Keratinocyte (primary cell): ENCODE results near the gene ARPC4. TPM values are rescaled to one million over a fixed set of nuclear protein-coding genes. Genes with fewer than 3 reads are reported as not detected.
A peak's percentile ranks its signal among the peaks of the same experiment; 100 is the strongest.

Experiments
- DNase-seq: peaks from one replicate; pipeline ENCODE4 v3.0.0-alpha.2; 2011; ENCODE audit warnings: low read depth, missing footprints, low spot score
- FAIRE-seq: peaks from 2 replicates; lab custom pipeline; 2011; peaks lifted over from hg19 to GRCh38; lab: Jason Lieb, UNC
- H2AFZ ChIP-seq: 2 replicates; pipeline ENCODE4 v1.6.0; 2012; ENCODE audit warnings: low read length, control low read depth, inconsistent platforms; ENCODE audit not compliant: control insufficient read depth
- H3K27ac ChIP-seq: 2 replicates; pipeline ENCODE4 v1.5.1; 2011; ENCODE audit warnings: low read length; ENCODE audit not compliant: control insufficient read depth, insufficient read depth
- H3K27me3 ChIP-seq: 3 replicates; pipeline ENCODE4 v1.6.0; 2011; ENCODE audit warnings: low read length; ENCODE audit not compliant: control insufficient read depth, insufficient read depth; ENCODE audit errors: extremely low read depth
- H3K36me3 ChIP-seq, 2 experiments: 2 replicates in 1 of 2; 3 replicates in 1 of 2; pipeline ENCODE4 v1.5.1; 2011; ENCODE audit warnings: low read length in 2 of 2, mild to moderate bottlenecking in 1 of 2; ENCODE audit not compliant: control insufficient read depth in 2 of 2, insufficient read depth in 2 of 2; ENCODE audit errors: extremely low read depth in 1 of 2
- H3K4me1 ChIP-seq: 3 replicates; pipeline ENCODE4 v1.5.1; 2011; ENCODE audit warnings: low read length; ENCODE audit not compliant: control insufficient read depth, insufficient read depth; ENCODE audit errors: extremely low read depth
- H3K4me2 ChIP-seq: 3 replicates; pipeline ENCODE4 v1.6.0; 2011; ENCODE audit warnings: low read depth, low read length; ENCODE audit not compliant: control insufficient read depth, insufficient read depth; ENCODE audit errors: extremely low read depth
- H3K4me3 ChIP-seq, 3 experiments: fragments of 200-600 bp in 1 of 3; sonication (generic) in 1 of 3; 2 replicates in 2 of 3; 3 replicates in 1 of 3; pipeline ENCODE4 v1.5.1; 2011 to 2016; ENCODE audit warnings: low read length in 3 of 3, mild to moderate bottlenecking in 3 of 3, control low read depth in 2 of 3, inconsistent platforms in 1 of 3, low read depth in 1 of 3, mixed read lengths in 1 of 3, mixed run types in 1 of 3, moderate library complexity in 1 of 3; ENCODE audit not compliant: control insufficient read depth in 2 of 3, insufficient read depth in 2 of 3; ENCODE audit errors: extremely low read depth in 1 of 3
- H3K79me2 ChIP-seq: 2 replicates; pipeline ENCODE4 v1.6.0; 2012; ENCODE audit warnings: low read length; ENCODE audit not compliant: control insufficient read depth, insufficient read depth
- H3K9ac ChIP-seq: 3 replicates; pipeline ENCODE4 v1.6.0; 2011; ENCODE audit warnings: low read length; ENCODE audit not compliant: control insufficient read depth, insufficient read depth; ENCODE audit errors: extremely low read depth
- H3K9me1 ChIP-seq: 3 replicates; pipeline ENCODE4 v1.6.0; 2011; ENCODE audit warnings: low read length; ENCODE audit not compliant: control insufficient read depth, insufficient read depth; ENCODE audit errors: extremely low read depth
- H3K9me3 ChIP-seq: 2 replicates; pipeline ENCODE4 v1.5.1; 2012; ENCODE audit warnings: low read depth, low read length; ENCODE audit not compliant: control insufficient read depth
- H4K20me1 ChIP-seq: 3 replicates; pipeline ENCODE4 v1.6.0; 2011; ENCODE audit warnings: low read length; ENCODE audit not compliant: control insufficient read depth, insufficient read depth; ENCODE audit errors: extremely low read depth
- EZH2 ChIP-seq: IDR thresholded peaks from one replicate; pipeline ENCODE4 v1.6.1; 2012; ENCODE audit warnings: inconsistent platforms, mild to moderate bottlenecking, low read length, moderate library complexity
- dilution Hi-C: fragments of 300-500 bp; cut with MboI; formaldehyde crosslinking; loops from one replicate; pipeline ENCODE4 v1.7.0; 2020; ENCODE audit warnings: low sequenced_read_pairs; ENCODE audit not compliant: extremely low pct_ligation_motif_present
- polyA plus RNA-seq, 5 experiments: library from polyadenylated mRNA; depleted of rRNA in 3 of 5; stranded (reverse) in 3 of 5; stranded (forward) in 1 of 5; unstranded in 1 of 5; fragments of >200 nt; gene quantifications; 1 replicate in 1 of 5; 2 replicates in 3 of 5; 3 replicates in 1 of 5; pipeline versions ENCODE4 v1.2.1 to v1.2.3, GENCODE V29; 2011 to 2012; ENCODE audit warnings: missing spikeins in 2 of 5, low read depth in 1 of 5, low replicate concordance in 1 of 5
- TF ChIP-seq, protein P1 (sequence below), 3 experiments: IDR thresholded peaks in 1 of 3; conservative IDR thresholded peaks in 1 of 3; optimal IDR thresholded peaks in 1 of 3; 2 replicates in 2 of 3; 3 replicates in 1 of 3; pipeline versions ENCODE3 to v1.5.1; 2011; ENCODE audit warnings: low read length in 3 of 3, mild to moderate bottlenecking in 3 of 3, moderate library complexity in 2 of 3, control low read depth in 1 of 3, inconsistent platforms in 1 of 3; ENCODE audit not compliant: insufficient read depth in 2 of 3; ENCODE audit errors: extremely low read depth in 1 of 3

Gene ARPC4
- polyA plus RNA-seq, 1 donor (not counting 4 experiments of a cell fraction or from before 2014, with no cell fraction given) = 173 TPM

DNA sequence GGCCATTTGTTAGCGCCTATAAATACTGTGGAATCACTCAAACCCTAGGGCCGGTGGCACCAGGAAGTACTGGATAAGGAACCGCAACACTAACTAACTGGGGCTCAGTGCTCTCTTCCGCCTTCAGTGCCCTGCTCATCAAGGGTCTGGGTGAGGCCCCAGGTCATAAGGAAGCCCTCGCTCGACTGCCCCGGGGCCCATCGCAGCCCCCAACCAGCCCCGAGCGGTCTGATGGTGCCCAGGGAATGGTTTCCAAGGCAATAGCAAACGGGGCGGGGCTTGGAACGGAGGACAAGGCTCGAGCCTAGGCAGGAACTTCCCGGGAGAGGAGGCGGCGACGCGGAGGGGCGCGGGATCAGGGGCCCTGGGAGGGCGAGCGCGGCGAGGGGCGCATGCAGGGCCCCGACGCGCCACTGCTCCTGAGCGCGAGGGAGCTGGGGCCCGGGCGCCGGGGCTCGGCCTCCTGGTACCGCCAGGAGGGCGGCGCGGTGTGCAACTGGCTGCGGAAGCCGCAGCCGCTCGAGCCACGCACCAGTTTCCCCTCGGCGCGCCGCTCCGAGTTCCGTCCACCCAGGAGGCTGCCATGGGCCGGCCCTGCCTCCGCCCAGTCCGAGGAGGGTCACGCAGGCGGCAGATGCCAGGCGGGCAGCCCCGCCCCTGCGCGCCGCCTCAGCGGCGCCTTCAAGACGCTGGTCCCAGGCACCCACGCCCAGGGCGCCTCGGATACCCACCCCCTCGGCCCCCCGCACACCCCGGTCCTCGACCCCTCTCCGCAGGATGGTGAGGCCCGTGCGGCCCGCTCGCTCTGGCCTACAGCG lies 16.9 kb downstream of the ARPC4 start, which contains the start of gene TTLL3:
Gene TTLL3 (plus strand): TSS at position 648 of the 818 bp plus-strand sequence. CDS start 400 bp downstream, outside the sequence.
- H4K20me1 ChIP-seq = no peaks in the 10 kb centered on the region
- H2AFZ ChIP-seq = peak within 1 kb of the TSS; percentile 45
- TF ChIP-seq, protein P1, sequence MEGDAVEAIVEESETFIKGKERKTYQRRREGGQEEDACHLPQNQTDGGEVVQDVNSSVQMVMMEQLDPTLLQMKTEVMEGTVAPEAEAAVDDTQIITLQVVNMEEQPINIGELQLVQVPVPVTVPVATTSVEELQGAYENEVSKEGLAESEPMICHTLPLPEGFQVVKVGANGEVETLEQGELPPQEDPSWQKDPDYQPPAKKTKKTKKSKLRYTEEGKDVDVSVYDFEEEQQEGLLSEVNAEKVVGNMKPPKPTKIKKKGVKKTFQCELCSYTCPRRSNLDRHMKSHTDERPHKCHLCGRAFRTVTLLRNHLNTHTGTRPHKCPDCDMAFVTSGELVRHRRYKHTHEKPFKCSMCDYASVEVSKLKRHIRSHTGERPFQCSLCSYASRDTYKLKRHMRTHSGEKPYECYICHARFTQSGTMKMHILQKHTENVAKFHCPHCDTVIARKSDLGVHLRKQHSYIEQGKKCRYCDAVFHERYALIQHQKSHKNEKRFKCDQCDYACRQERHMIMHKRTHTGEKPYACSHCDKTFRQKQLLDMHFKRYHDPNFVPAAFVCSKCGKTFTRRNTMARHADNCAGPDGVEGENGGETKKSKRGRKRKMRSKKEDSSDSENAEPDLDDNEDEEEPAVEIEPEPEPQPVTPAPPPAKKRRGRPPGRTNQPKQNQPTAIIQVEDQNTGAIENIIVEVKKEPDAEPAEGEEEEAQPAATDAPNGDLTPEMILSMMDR (optimal IDR thresholded peaks at IDR 0.05 in 1 of 3, IDR thresholded peaks at IDR 0.05 in 1 of 3, conservative IDR thresholded peaks at IDR 0.05 in 1 of 3; ENCODE audit: extremely low read depth in 1 of 3, insufficient read depth in 2 of 3, low read length in 3 of 3) = no peak
- TF ChIP-seq EZH2 = no peak
- peak within 1 kb of the TSS; percentile 42 to 63 (median 60) for H3K4me3 ChIP-seq
- H3K9me1 ChIP-seq = no peaks in the 10 kb centered on the region
- peak within 1 kb of the TSS; percentile 55 for H3K9ac ChIP-seq
- H3K4me1 ChIP-seq = peaks cover 7% of the 10 kb centered on the region
- H3K79me2 ChIP-seq = no peaks in the 10 kb centered on the region
- dilution Hi-C loops = no loop called here
- no peaks in the 10 kb centered on the region for H3K27me3 ChIP-seq
- FAIRE-seq (no peak), DNase-seq (no peak)
- peak within 1 kb of the TSS; percentile 90 for H3K4me2 ChIP-seq
- peak within 1 kb of the TSS; percentile 53 for H3K27ac ChIP-seq
- H3K36me3 ChIP-seq = peaks cover 10 to 16% of the 10 kb centered on the region in 2 experiments
- H3K9me3 ChIP-seq = no peaks in the 10 kb centered on the region

GRCh38 chr3:9810433-9810770 lies 17.5 kb downstream of the ARPC4 start:
- peak overlapping the region; percentile 42 to 63 (median 60) for H3K4me3 ChIP-seq
- H3K4me1 ChIP-seq = peaks cover 7% of the 10 kb centered on the region
- H3K79me2 ChIP-seq = no peaks in the 10 kb centered on the region
- DNase-seq (no peak), FAIRE-seq (no peak)
- no peaks in the 10 kb centered on the region for H3K27me3 ChIP-seq
- H2AFZ ChIP-seq = peak overlapping the region; percentile 40
- H3K36me3 ChIP-seq = peaks cover 7 to 11% of the 10 kb centered on the region in 2 experiments
- H3K9ac ChIP-seq = peak overlapping the region; percentile 55
- dilution Hi-C loops = no loop called here
- no peaks in the 10 kb centered on the region for H3K9me3 ChIP-seq
- no peak overlapping the region for H3K27ac ChIP-seq
- no peaks in the 10 kb centered on the region for H4K20me1 ChIP-seq
- TF ChIP-seq, protein P1 (optimal IDR thresholded peaks at IDR 0.05 in 1 of 3, IDR thresholded peaks at IDR 0.05 in 1 of 3, conservative IDR thresholded peaks at IDR 0.05 in 1 of 3; ENCODE audit: extremely low read depth in 1 of 3, insufficient read depth in 2 of 3, low read length in 3 of 3) = no peak
- no peak for TF ChIP-seq EZH2
- H3K9me1 ChIP-seq = no peaks in the 10 kb centered on the region
- peak overlapping the region; percentile 90 for H3K4me2 ChIP-seq
